Measurements from ENCODE around the gene TTC1.
"Not testable (repeated sequence)": the region's sequence is repeated elsewhere in the genome, so short reads cannot be mapped to it uniquely, and the experiment has no call there.

The TTC1 gene

GRCh38 chr5:160039810-160040470 is 31.0 kb downstream of the TTC1 start:
- DNase-seq (ENCODE audit: low read depth in 2 of 2, low spot score in 1 of 2) = no peak

GRCh38 chr5:160040471-160040835 is 31.5 kb downstream of the TTC1 start:
- no peak for DNase-seq (ENCODE audit: low read depth in 2 of 2, low spot score in 1 of 2)

- no peak for DNase-seq (ENCODE audit: low read depth in 2 of 2, low spot score in 1 of 2)
These were observed 33.7 kb downstream of the TTC1 start for GRCh38 chr5:160042671-160043070.

- DNase-seq (ENCODE audit: low read depth in 2 of 2, low spot score in 1 of 2) = no peak
These were observed 35.5 kb downstream of the TTC1 start for GRCh38 chr5:160044391-160044804.

- DNase-seq (ENCODE audit: low read depth in 2 of 2, low spot score in 1 of 2) = no peak
These were observed 36.0 kb downstream of the TTC1 start for GRCh38 chr5:160044967-160045366.

- DNase-seq (ENCODE audit: low read depth in 2 of 2, low spot score in 1 of 2) = no peak
These were observed 38.5 kb downstream of the TTC1 start for GRCh38 chr5:160047423-160047822.

DNA sequence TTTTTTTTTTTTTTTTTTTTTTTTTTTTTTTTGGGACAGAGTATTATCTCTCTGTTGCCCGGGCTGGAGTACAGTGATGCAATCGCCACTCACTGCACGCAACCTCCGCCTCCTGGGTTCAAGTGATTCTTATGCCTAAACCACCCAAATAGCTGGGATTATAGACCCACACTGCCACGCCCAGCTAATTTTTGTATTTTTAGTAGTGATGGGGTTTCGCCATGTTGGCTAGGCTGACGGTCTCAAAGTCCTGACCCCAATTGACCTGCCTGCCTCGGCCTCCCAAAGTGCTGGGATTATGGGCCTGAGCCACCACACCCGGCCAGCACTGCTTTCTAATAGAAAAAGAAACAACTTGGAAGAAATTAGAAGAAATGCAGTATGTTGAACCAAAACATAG is 39.2 kb downstream of the TTC1 start:
- no peak for DNase-seq (ENCODE audit: low read depth in 2 of 2, low spot score in 1 of 2)

- no peak for DNase-seq (ENCODE audit: low read depth in 2 of 2, low spot score in 1 of 2)
These were observed 40.2 kb downstream of the TTC1 start for GRCh38 chr5:160049099-160049498.

DNA sequence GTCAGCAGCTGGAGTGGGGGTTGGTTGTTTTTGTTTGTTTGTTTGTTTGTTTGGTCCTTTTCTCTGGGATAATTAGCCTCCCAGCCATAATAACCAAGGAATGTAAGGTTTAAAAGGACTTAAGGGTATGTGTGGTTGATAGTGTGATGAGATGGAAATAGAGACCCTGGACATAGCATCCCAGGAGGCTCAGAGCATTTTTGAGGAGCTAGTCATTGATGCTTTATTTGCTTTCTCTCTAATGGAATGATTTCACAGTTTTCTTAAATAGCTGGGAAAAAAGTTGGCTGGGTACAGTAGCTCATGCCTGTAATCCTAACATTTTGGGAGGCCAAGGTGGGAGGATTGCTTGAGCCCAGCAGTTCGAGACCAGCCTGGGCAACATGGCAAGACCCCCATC is 45.1 kb downstream of the TTC1 start:
- no peak for DNase-seq (ENCODE audit: low read depth in 2 of 2, low spot score in 1 of 2)

DNA sequence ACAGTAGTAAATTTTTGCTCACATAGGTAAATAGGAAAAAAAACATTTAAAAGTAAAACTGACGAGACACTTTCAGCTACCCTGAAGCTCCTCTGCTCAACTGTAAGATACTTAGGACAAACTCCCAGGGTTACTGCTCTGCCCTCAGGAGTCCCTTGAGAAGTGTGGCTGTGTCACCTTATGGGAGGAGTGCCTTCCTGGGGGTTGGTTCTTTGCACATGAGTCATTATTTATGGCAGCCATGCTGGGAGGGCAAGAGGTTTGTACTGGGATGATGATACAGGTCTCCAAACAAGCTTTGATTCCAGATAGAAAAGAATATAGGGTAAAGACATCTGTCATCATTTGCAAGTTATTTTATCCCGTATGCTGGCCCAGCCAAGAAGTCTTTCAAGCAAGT is 45.9 kb downstream of the TTC1 start:
- DNase-seq (ENCODE audit: low read depth in 2 of 2, low spot score in 1 of 2) = no peak

DNA sequence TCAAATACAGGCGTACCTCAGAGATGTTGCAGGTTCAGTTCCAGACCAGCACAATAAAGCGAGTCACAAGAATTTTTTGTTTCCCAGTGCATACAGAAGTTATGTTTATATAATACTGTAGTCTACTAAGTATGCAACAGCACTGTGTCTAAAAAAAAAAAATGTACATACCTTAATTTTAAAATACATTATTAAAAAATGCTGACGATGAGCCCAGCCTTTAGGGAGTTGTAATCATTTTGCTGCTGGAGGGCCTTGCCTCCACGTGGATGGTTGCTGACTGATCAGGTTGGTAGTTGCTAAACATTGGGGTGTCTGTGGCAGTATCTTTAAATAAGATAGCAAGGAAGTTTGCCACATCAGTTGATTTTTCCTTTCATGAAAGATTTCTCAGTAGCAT is 48.3 kb downstream of the TTC1 start:
- DNase-seq (ENCODE audit: low read depth in 2 of 2, low spot score in 1 of 2) = no peak

DNA sequence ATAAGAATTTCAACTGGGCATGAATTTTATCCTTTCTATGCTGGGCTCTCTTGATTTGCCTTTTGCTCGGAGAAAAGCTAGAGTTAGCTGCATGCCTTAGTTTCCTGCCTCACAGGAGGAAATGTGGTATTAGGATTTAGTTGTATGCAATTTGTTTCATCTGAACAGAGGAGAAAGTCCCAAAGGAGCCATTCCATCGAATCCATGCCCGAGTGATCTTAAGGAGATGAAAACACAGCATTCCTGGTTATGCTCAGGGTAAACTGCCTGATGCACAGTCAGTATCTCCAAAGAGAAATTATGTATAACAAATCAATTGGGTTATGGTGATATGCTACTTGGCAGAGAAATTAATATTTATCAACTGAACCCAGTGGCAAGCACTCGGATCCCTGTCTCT is 51.1 kb downstream of the TTC1 start:
- DNase-seq (ENCODE audit: low read depth in 2 of 2, low spot score in 1 of 2) = no peak

- DNase-seq (ENCODE audit: low read depth in 2 of 2, low spot score in 1 of 2) = no peak
These were observed 52.8 kb downstream of the TTC1 start for GRCh38 chr5:160061770-160062169.

- DNase-seq (ENCODE audit: low read depth in 2 of 2, low spot score in 1 of 2) = no peak
These were observed 55.5 kb downstream of the TTC1 start for GRCh38 chr5:160064417-160064810.

- no peak for DNase-seq (ENCODE audit: low read depth in 2 of 2, low spot score in 1 of 2)
These were observed 56.2 kb downstream of the TTC1 start for GRCh38 chr5:160064995-160065614.

DNA sequence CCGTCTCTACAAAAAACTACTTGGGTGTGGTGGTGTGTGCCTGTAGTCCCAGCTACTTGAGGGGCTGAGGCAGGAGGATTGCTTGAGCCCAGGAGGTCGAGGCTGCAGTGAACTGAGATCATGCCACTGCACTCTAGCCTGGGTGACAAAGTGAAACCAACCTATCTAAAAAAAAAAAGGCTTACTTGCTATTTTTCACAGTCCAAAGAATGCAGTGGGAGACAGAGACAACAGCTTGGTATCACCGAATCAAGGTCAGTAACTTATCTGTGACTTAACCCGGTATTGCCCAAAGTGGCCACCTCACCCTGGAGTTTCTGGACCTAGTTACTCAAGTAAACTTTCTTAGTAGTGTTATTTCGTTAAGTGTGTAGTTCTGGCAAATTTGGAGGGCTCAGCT is 60.2 kb downstream of the TTC1 start:
- not testable (repeated sequence) for DNase-seq (ENCODE audit: low read depth in 2 of 2, low spot score in 1 of 2)

DNA sequence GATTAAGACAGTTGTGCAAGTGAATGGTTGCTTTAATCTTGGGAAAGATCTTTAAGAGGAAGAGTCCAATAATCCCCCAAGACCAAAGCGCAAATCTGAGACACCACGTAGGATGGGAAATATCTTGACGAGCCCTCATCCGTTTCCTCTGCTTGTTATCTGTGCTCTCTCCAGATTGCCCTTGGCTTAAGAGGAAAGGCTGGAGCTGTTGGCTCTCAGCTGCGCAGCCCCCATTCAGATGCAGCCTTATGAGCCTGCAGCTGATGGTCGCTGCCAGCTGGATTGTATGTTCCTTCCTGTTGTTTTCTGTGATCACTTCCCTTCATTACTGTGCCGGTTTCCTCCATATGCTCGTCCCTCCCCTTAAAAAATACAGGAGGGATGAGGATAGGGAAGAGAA is 62.6 kb downstream of the TTC1 start:
- DNase-seq (ENCODE audit: low read depth in 2 of 2, low spot score in 1 of 2) = no peak

GRCh38 chr5:160071916-160072315 is 63.0 kb downstream of the TTC1 start:
- DNase-seq (ENCODE audit: low read depth in 2 of 2, low spot score in 1 of 2) = no peak

- no peak for DNase-seq (ENCODE audit: low read depth in 2 of 2, low spot score in 1 of 2)
These were observed 66.1 kb downstream of the TTC1 start for GRCh38 chr5:160075073-160075472.

DNA sequence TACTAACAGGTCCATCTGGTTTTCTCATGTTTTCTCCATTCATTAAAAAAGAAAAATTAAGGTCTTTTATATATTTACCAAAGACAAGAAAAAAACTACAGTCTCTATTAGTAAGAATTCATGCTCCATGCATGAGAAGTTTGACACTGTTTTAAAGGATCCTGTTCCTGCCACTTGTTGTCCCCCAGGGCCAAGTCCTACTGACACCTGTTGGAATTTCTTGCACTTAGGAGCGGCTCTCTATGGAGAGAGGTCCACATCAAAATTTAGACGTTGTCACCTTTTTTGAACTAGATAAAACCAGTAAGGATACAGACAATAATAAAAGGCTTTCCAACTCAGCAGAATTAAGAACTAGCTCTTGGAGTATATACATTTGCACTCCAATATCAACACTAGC is 68.1 kb downstream of the TTC1 start:
- no peak for DNase-seq (ENCODE audit: low read depth in 2 of 2, low spot score in 1 of 2)

GRCh38 chr5:160079753-160080152 is 70.8 kb downstream of the TTC1 start:
- no peak for DNase-seq (ENCODE audit: low read depth in 2 of 2, low spot score in 1 of 2)

GRCh38 chr5:160081495-160081894 is 72.6 kb downstream of the TTC1 start:
- DNase-seq (ENCODE audit: low read depth in 2 of 2, low spot score in 1 of 2) = no peak
